ENCODE measurements around the gene UCP2.

UCP2 gene

GRCh38 chr11:73969991-73970800 is 12.4 kb downstream of the UCP2 start:
- DNase-seq (ENCODE audit: low spot score) = no peak

GRCh38 chr11:73969091-73969490 is 13.6 kb downstream of the UCP2 start:
- no peak for DNase-seq (ENCODE audit: low spot score)

GRCh38 chr11:73968356-73968966 is 14.2 kb downstream of the UCP2 start:
- DNase-seq (ENCODE audit: low spot score) = no peak

DNA sequence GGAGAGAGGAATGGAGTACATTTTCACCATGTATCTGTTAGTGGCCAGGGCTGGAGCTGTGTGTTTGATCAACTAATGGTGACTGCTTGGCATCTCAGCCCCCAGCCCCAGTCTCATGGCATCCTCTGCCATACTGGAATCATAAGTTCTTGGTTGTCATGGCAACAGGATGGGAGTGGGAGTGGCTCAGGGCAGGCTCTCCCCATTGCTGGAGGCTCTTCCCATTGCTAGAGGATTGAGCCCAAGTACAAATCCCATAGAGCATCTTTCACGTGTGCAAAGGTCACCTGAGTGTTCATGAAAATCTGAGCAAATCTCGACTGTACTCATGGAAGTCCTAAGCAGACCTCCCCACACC is 16.9 kb downstream of the UCP2 start:
- DNase-seq (ENCODE audit: low spot score) = no peak

- no peak for DNase-seq (ENCODE audit: low spot score)
These were observed 17.4 kb downstream of the UCP2 start for GRCh38 chr11:73965076-73965763.

- DNase-seq (ENCODE audit: low spot score) = no peak
These were observed 18.8 kb downstream of the UCP2 start for GRCh38 chr11:73963861-73964260.

DNA sequence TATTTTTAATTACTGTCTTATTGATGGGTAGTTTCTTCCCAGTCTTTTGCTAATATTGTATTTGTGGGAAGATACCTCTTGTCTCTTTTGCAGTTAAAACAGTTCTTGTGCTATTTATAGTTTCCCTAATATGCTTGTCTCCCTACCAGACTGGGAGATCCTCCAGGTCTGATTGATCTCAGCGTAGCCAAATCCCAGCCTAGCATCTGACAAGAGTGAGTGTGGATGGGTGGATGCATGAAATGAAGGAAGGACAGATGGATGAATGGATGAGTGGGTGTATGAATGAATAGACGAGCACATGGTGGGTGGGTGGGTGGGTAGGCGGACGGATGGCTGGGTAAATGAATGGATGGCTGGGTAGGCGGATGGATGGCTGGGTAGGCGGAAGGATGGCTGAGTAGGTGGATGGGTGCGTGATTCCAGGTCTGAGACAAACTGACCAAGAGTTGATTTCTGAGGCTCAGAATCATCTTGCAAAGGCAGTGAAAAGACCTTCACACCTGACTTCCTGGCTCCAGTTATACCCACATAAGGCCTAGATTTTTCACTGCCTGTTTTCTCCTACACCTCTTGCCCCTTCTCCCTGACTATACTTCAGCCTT is 20.4 kb downstream of the UCP2 start:
- DNase-seq (ENCODE audit: low spot score) = peak; percentile 77

DNA sequence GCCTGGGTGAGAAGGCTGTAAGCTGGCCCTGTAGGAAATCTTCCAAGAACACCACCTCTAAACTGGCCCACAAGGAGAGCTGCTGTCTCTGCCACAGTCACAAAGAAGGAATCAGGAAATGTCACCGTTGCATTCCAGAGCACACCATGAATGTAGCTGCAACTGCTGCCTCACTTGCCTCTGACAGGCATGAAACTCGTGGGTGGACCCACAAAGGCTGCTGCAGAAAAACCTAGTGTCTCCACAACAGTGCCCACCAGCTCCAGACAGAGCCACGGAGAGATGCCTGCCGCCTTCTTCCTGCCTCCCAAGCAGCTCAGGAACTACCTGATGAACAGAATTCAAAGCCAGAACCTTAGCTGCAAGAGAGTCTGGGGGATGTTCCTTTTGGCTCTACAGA is 21.3 kb downstream of the UCP2 start:
- no peak for DNase-seq (ENCODE audit: low spot score)

- no peak for DNase-seq (ENCODE audit: low spot score)
These were observed 24.0 kb downstream of the UCP2 start for GRCh38 chr11:73958521-73959141.

DNA sequence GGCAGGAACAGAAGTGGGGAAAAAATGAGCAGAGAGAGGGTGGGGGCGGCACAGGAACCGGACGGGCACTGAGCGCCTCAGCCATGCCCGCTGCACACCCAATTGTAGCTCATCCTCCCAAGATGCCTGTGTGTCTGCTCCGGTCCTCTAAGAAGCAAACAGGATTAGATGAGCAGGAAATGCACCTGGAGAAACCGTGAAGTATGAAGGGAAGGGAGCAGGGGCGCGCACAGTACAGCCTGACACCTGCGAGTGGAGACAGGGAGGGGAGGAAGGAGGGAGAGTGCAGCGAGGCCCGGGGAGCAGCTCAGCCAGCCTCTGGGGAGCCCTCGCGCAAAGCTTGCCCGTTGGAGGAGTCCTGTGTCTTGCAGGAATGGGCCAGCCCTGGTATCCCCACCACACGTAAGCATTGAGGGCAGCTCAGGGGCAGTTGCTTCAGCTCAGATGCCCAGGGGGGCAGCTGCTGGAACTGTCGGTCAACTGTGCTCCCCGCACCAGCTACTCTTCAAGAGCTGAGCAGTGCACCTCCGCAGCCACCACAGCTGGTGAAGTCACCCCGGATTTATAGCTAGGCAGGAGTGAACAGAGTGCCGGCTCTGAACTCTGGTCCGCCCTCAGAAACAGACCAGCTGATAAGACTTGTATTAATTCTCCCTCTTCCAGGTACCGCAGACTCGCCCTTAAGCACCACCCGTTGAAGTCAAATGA is 24.8 kb downstream of the UCP2 start:
- no peak for DNase-seq (ENCODE audit: low spot score)

DNA sequence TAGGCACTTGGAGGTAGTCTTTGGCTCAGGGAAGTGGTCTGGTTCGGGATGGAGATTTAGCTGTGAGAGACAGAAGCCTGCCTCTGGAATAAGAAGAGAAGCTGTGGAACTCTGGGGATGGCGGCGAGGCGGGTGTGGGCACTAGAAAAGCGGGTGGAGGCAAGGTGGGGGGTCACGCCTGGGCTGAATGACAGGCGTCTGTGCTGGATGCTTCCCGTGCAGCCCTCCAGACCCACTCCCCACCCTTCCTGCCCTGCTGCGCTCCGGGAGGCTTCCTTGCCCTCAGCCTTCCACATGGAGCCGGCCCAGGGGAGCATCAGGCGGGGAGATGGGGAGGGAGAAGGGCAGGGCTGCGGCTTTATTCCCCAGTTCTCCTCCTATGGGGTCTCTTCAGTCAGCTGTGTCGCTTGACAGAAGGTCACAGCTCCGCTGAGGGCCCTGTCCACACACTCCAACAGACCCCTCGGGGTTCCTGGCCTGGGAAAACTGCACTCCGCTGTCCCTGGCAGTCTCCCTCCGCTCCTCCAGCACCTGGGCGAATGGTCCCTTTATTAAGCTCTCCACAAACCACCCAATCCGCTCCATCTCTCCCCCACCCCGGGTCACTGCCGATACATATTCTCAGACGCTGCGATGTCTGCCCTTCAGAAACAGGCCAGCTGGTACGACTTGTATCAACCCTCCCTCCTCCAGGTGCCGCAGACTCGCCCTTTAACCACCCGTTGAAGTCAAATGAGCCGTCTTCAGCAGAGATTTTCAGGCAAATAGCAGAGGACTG is 25.6 kb downstream of the UCP2 start:
- no peak for DNase-seq (ENCODE audit: low spot score)

GRCh38 chr11:73951797-73952196 is 30.8 kb downstream of the UCP2 start:
- DNase-seq (ENCODE audit: low spot score) = no peak

GRCh38 chr11:73950869-73951710 is 31.6 kb downstream of the UCP2 start, which contains the start of gene DNAJB13:
Gene DNAJB13, plus strand, starts transcription at chr11:73951026. Its CDS starts 44 bp downstream, at chr11:73951070.
- peak; percentile 56 for DNase-seq (ENCODE audit: low spot score)

GRCh38 chr11:73949912-73950311 is 32.7 kb downstream of the UCP2 start:
- DNase-seq (ENCODE audit: low spot score) = no peak

DNA sequence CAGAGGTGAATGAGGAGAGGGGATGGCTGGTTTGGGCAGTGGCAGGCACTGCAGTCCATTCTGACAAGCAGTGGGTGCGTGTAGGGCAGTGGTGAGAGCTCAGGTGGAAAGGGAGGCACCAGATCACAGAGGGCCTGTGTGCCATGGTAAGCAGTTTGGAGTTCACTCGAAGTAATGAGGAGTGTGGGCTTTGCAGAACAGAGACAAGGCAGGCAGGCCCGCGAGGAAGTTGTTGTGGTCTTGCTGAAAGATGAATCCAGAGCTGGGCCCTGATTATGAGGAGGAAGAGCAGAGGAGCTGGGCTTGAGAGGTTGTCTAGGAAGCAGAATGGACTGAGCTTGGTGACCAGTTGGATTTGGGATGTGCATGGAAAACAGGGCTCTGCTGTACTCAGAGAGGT is 33.4 kb downstream of the UCP2 start:
- DNase-seq (ENCODE audit: low spot score) = no peak

GRCh38 chr11:73946798-73947458 is 35.7 kb downstream of the UCP2 start:
- no peak for DNase-seq (ENCODE audit: low spot score)

DNA sequence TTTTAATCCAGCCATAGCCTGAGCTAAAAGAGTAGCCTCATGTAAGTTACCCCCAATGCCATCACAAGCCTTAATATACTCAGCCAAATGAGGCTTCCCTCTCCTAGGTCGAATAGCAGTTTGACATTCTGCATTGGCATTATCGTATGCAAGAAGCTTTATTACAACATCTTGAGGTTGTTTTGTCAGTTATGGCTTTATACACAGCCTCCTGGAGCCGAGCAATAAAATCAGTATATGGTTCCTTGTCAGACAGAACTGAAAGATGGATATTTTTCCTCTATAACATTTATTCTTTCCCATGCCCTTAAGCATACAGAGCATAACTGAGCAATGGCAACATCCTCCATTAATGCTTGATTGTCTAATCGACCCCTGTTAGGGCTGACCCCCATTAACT is 37.2 kb downstream of the UCP2 start:
- no peak for DNase-seq (ENCODE audit: low spot score)

DNA sequence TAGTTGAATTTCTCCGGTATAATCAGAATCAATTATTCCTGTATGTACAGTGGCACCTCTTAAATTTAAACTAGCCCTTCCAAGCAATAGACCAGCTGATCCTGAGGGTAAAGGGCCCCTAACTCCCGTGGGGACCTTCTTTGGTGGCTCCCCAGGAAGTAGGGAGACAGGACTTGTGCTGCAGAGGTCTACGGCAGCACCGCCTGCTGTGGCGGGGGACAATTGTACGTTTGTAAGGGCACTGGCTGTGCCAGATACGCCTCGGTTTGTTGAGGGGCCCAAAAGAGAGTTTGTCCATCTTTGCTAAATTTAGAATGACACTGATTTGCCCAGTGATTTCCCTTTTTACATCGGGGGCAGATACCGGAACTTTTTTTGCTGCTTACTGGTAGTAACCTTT is 37.7 kb downstream of the UCP2 start:
- no peak for DNase-seq (ENCODE audit: low spot score)

DNA sequence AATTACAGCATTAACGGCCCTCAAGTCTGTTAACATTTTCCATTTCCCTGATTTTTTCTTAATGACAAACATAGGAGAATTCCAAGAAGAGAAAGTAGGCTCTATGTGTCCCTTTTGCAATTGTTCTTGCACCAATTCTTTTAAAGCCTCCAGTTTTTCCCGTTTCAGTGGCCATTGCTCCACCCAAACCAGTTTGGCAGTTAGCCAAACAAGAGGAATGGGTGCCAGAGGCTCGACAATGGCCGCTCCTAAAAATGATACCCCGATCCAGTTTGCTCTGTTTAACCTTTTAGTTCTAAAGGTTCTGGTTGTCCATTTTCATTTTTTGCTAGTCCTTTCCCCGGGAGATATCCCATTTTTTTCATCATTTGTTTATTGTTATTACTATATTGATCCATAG is 38.6 kb downstream of the UCP2 start:
- no peak for DNase-seq (ENCODE audit: low spot score)
